ENCODE measurements around the gene AK3.
A peak's percentile ranks its signal among the peaks of the same experiment; 100 is the strongest.
"Not testable (repeated sequence)": the region's sequence is repeated elsewhere in the genome, so short reads cannot be mapped to it uniquely, and the experiment has no call there.

AK3 gene

DNA sequence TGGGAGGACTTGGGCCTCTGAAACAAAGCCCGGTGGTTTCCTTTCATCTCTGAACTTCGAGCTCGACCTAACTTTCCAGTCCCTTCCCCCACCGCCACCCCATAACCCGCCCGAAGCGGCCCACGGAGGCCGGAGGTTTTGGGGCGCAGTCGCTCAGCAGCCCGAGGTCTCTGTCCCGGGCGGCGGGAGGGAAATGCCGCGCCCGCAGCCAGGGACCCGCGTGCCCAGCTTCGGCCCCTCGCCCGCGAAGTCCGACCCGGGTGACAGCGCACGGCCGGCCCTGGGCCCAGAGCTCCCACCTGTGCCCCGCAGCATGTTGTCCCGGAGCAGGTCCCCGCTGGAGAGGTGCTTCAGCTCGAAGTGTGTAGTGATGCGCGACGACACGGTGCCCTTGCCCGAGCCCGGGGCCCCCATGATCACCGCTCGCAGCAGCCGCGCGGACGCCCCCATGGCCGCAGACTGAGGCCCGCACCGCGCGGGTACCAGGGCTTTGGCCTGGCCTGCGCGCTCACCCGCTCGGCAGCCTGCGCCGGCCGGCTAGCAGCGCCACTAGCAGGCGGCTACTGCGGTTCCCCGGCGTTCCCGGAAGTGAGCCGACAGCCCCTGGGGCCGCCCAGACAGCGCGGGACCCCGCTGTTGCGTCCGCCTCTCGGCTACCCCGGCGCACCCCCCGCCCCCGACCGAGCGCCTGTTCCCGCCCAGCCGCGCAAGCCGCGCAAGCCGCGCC lies at the start of gene AK3:
Gene AK3, minus strand, starts transcription at position 565 of the 727 bp plus-strand sequence. Its CDS starts 115 bp downstream, at position 450.
- DNase-seq, result peak; percentile 87

DNA sequence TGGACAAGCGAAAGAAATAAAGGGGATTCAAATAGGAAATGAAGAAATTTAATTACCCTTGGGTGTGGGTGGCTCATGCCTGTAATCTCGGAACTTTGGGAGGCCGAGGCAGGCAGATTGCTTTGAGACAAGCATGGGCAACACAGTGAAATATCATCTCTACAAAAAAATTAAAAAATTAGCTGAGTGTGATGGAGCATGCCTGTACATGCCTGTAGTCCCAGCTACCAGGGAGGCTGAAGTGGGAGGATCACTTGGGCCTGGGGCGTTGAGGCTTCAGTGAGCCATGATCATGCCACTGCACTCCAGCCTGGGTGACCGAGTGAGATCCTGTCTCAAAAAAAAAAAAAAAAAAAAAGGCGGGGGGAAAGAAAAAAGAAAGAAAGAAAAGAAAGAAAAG lies 47.7 kb upstream of the AK3 start:
- no peak for DNase-seq

DNA sequence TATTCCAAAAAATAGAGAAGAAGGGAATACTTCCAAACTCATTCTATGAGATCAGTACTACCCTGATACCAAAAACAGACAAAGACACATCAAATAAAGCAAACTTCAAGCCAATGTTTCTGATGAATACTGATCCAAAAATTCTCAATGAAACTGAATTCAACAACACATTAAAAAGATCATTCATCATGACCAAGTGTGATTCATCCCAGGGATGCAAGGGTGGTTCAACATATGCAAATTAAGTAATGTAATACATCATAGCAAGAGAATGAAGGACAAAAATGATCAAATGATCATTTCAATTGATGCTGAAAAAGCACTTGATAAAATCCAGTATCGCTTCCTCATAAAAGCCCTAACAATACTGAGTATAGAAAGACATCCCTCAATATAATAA lies 46.9 kb upstream of the AK3 start:
- DNase-seq, result no peak

DNA sequence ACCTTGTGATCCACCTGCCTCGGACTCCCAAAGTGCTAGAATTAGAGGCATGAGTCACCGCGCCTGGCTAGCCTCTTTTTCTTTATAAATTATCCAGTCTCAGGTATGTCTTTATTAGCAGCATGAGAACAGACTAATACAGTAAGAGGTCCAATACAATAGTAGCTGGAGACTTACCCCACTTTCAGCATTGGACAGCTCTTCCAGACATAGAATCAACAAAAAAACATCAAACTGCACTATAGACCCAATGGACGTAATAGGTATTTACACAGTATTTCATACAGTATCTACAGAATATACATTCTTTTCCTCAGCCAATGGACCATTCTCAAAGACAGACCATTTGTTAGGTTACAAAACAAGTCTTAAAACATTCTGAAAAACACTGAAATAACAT lies 45.6 kb upstream of the AK3 start:
- no peak for DNase-seq

DNA sequence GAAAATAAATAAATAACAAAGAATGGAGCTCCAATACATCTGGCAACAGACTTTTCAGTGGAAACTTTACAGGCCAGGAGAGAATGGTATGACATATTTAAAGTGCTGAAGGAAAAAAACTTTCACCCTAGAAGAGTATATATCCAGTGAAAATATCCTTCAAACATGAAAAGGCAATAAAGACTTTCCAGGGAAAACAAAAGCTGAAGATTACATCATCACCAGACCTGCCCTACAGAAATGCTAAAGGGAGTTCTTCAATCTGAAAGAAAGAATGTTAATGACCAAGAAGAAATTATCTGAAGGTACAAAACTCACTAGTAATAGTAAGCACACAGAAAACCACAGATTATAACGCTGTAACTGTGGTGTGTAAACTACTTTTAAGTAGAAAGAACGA lies 43.4 kb upstream of the AK3 start:
- DNase-seq, result no peak

DNA sequence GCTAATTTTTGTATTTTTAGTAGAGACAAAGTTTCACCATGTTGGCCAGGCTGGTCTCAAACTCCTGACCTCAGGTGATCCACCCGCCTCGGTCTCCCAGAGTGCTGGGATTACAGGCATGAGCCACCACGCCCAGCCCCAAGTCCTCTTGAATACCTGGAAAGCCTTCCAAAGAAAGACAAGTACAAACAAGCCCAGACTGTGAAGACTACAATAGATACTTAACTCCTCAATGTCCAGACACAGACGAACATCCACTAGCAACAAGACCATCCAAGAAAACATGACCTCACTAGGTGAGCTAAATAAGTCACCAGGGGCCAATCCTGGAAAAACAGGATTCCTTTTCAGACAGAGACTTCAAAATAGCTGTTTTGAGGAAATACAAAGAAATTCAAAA lies 42.2 kb upstream of the AK3 start:
- not testable (repeated sequence) for DNase-seq

DNA sequence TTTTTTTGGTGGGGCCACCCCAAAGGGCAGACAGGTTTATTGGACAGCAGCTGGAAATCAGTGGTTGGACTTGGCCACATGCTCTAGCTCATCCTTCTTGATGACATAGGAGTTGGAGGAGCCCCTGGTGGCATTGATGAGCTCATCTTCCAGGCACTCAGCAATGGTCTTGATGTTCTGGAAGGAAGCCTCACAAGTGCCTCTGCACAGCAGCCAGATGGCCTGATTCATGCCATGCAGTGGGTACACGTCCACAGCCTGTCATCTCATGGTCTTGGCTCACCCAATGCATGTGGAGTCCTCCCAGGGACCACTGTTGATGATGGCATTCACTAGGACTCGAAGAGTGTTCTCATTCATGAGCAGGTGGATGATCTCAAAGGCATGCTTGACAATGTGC lies 40.4 kb upstream of the AK3 start:
- DNase-seq, result no peak

DNA sequence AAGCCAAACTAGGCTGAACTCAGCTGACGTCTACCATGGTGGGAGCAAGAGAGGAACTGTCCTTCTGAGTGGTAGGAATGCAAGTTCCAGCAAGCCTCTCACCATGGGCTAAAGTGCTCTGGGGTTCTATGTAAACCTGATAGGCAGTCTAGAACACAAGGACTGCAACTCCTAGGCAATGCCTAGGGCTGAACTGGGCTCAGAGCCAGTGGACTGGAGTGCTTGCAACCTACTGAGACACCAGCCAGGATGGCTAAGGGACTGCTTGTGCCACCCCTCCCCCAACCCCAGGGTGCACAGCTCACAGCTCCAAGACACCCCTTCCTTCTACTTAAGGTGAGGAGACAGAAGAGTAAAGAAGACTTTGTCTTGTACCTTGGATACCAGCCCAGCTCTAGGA lies 39.6 kb upstream of the AK3 start:
- DNase-seq, result no peak

DNA sequence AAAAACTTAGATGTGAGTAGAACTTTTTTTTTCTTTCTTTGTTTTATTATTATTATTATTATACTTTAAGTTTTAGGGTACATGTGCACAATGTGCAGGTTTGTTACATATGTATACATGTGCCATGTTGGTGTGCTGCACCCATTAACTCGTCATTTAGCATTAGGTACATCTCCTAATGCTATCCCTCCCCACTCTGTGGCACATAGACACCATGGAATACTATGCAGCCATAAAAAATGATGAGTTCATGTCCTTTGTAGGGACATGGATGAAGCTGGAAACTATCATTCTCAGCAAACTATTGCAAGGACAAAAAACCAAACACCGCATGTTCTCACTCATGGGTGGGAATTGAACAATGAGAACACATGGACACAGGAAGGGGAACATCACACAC lies 34.0 kb upstream of the AK3 start:
- DNase-seq, result not testable (repeated sequence)

DNA sequence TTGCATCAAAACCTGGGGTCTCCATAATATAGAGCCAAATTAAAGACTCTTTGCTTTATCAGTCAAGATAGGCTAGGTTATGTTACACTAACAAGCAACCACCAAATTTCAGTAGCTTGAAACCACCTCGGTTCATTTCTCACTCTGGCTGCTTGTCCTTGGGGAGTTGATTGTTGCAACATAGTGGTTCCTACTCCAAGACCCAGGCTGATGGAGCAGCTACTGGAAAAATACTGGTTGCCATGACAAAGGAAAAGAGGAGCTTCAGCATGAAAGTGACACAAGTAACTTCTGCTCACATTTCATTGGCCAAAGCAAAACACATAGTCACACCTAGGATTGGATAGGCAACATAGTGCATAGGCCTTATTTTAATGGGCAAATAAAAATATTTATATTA lies 33.2 kb upstream of the AK3 start:
- DNase-seq, result no peak

DNA sequence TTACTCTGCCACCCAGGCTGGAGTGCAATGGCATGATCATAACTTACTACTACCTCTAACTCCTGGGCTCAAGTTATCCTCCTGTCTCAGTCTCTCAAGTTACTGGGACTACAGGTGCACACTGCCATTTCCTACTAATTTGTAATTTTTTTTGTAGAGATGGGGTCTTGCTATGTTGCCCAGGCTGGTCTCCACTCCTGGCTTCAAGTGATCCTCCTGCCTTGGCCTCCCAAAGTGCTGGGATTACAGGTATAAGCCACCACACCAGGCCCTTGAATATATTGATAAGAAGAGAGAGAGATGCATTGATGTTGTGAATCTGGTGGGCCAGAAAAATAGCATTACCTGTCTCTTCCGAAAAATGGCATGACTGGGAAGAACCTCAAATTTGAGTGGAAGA lies 30.8 kb upstream of the AK3 start:
- DNase-seq, result no peak

DNA sequence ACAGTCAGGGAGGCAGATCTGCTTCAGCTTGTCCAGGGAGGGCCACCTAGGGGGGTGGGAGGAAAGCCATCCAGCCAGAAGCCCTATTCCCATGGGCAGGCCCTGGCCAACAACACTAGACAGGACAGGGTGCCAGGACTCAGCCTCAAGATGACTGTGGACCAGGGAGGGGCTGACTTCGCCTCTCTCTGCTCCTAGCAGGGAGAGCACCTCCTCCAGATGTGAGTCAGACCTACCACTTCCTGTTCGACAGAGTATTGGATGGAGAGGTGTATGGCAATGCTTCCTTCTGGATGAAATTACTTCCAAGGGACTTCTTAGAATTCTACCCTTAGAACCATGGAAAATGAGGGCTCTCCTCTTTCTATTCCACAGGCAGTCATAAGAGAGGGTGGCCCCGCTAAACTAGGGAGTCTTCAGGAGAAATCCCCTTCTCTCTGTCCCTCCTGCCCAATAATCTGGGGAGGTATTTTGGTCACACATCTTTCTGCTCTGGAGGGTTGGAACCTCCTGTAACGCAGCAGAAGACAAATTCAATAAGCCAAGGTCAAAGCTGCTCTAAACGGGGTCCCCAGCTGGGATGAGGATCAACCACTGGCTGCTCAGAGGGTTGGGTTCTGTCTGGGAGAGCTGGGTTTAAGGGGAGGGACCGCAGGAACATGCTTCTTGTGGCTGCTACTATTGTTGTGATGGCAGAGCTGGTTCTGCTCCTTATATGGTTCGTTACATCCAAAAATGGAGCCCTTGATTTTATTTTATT lies 28.5 kb upstream of the AK3 start:
- no peak for DNase-seq

DNA sequence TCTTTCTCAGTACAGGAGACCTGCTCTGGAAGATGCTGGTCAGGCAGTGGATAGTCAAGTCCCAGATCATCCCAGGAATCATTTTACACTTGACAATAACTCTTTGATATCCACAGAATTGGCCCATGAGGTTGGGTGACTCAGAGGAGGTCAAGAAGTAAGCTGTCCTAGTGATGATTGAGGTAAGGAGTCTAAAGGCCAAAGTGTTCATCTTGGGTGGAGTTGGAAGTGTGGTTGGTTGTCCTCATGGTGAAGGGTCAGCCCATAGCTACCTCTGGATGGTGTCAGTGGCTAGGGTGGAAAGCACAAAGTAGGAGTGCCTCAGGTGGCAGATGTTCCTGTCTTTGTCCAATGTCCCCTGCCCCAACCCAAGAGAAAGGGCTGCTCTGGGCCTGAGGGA lies 27.7 kb upstream of the AK3 start:
- DNase-seq, result no peak

DNA sequence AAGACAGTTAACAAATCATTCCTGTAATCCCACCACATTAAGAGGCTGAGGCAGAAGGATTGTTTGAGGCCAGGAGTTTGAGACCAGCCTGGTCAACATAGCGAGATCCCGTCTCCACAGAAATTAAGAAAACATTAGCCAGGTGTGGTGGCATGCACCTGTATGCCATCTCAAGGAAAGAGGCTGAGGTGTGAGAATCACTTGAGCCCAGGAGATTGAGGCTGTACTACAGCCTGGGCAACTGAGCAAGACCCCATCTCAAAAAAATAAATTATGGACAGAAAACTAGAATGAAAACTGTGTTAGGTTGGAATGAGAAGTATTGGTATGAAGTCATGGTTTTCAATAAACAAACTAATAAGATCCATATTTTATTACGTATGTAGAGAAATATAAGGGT lies 23.0 kb upstream of the AK3 start:
- DNase-seq, result no peak

DNA sequence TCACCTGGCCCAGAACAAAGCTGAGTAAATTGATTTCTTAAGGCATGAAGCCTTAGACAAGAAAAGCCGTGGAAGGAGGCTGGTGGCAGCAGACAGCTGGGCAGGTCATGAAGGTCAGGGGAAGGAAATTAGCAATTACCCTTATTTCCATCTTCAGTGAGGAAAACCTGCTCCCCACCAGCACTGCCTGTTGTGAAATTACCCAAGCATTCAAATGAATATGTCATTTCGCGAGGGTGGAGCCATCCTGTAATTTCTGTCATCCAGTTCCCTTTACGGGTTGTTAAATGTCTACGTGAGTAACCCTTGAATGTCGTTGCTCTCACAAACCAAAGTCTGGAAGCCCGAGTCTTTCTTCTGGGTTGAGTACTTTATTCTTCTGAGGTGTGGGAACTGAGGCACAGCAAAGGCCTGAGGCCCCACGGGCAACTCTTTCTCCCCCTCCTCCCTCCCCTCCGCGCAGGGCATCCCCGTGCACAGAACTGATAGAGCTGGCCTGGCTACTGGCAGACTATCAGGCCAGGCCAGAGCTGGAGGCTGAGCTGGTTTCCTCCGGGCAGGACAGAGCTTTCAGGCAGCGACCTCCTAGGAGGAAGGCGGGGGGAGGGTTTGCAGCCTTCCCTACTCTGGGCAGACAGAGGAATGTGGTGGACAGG lies 22.0 kb upstream of the AK3 start:
- peak; percentile 46 for DNase-seq

DNA sequence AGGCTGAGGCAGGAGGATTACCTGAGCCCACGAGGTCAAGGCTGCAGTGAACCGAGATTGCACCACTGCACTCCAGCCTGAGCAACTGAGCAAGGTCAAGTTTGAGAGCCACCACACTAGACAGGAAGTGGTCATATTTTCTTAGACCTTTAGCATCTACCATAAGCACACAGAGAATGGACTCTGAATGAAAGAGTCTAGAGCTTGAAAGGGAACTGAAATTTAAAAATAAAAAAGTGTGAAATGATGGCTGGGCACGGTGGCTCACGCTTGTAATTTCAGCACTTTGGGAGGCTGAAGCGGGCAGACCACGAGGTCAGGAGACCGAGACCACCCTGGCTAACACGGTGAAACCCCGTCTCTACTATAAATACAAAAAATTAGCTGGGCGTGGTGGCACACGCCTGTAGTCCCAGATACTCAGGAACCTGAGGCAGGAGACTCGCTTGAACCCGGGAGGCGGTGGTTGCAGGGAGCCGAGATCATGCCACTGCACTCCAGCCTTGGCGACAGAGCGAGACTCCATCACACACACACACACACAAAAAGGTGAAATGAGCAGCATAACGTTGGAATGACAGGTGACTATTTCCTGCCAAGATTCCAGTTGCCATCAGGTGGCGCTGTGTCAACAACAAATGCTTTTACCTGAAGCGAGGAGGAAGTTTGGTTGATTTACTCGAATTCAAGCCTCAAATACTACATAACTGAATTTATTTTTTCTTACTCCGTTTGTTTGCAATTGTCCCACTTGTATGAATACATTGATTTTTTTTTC lies 21.3 kb upstream of the AK3 start:
- peak; percentile 76 for DNase-seq

DNA sequence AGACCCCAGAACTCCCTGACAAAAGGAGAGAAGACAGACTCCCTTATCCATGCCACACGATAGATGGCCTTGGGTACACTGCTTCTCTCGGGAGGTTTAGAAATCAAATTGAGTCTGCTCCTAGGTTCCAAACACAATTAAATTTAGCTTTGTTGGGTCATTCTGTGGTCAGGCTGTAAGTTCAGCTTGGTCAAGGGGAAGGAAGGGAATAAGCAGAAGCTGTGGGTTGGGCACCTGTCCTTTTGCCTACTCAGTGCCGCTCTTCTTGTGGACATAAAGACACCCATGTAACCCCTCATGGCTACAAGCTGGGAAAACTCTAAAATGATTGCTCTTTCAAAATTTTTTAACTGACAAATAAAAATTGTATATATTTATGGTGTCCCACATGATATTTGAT lies 19.1 kb upstream of the AK3 start:
- DNase-seq, result peak; percentile 33

DNA sequence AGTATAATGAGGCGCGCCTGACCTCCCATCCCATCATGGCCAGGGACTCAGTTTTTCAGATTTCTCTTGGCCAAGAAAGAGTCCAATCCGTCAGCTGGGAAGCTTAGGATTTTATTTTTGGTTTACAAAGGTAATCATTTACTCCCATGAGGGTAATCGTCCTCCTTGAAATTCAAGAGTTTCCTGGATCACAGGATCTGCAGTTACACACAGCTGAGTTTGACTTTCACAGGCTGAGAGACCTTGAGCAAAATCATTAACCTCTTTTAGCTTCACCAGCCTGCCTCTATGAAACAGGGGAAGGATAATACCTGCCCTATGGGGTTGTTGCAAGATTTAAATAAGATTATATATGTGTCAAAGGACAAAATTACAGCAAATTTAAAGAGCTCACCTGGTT lies 15.4 kb upstream of the AK3 start:
- no peak for DNase-seq

DNA sequence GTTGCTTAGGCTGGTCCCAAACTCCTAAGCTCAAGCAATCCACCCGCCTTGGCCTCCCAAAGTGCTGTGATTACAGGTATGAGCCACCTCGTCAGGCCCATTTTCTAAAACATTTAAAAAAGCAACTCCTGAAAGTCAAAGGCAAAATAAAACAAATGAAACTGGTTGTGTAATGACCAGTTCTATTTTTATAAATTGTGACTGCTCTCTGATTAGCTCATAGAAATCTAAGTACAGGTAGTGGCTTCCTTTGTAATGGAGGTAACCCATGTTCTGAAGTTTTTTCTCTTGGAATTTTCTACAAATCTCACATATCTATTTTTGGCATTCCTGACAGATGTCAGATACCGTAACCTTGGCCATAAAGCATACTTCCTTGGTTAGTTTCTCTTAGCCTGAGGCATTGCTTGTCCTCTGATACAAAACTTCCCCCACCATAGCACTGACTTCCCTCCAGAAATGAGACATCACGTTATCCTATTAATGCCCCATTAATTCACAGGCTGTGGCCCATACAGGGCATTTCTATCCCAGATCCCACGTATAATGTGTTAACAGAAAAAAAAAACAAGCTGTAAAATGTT lies 14.1 kb upstream of the AK3 start:
- no peak for DNase-seq

DNA sequence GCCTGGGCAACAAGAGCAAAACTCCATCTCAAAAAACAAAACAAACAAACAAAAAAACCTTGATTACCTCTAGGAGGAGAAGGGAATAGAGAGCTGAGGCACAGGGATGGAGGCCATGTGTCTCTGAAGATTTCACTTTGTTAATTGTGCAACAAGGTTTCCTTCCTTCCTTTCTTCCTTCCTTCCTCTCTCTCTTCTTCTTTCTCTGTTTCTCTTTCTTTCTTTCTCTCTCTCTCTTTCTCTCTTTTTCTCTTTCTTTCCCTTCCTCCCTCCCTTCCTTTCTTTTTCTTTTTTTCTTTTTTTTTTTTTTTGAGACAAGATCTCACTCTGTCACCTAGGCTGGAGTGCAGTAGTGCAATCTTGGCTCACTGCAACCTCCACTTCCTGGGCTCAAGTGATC lies 13.5 kb upstream of the AK3 start:
- not testable (repeated sequence) for DNase-seq

DNA sequence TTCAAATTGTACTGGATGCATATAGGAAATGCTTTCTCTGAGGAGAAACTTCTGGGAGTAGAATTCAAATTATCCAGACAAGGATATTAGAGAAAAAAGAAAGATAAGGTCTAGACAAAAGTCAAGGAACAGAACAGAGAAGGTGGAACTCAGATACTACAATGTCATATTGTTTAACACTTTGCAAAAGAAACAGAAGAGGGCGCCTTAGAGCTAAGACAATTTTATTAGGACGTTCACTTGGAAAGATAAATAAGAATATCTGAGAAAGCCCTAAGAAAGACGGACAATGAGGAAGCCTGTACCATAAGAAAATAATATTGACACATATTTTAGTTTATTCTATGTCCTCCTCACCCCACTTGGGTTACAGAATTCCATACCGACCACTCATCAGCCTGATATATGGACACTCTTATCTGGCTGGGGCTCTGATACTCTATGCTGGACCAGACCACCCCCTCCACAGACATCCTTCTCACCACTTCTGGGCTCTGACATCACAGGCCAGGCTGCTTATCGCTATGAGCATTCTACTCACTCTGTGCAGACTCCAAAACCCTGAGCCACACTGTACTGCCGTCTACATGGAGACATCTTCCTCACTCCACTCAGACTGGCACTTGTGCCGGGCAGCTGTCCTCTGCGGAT lies 9.1 kb upstream of the AK3 start:
- no peak for DNase-seq

DNA sequence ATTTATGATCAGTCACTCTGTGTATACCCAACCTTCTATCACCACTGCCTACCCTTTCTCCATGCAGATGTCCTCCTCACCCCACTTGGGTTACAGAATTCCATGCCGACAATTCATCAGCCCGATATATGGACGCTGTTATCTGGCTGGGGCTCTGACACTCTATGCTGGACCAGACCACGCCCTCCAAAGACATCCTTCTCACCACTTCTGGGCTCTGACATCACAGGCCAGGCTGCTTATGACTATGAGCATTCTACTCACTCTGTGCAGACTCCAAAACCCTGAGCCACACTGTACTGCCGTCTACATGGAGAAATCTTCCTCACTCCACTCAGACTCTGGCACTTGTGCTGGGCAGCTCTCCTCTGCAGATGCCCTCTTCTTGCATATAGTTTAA lies 7.6 kb upstream of the AK3 start:
- no peak for DNase-seq

Measured in CD4-positive, alpha-beta T cell treated with Interferon gamma for 1 hour (primary cell).